Stimulated activated CD4-positive, alpha-beta T cell treated with anti-CD3 and anti-CD28 coated beads, TNF-alpha, amount 100 ng/mL, for 1 hour (primary cell): ENCODE data around the gene RASAL3.
"Not testable (repeated sequence)": the region's sequence is repeated elsewhere in the genome, so short reads cannot be mapped to it uniquely, and the experiment has no call there.

Source experiments
- DNase-seq, 3 donors: peaks; one replicate each; pipeline ENCODE4 v3.0.0-alpha.2; 2020; ENCODE audit warnings: low read depth in 3 of 3, low spot score in 1 of 3

The RASAL3 gene

GRCh38 chr19:15464394-15465385 is at the start of gene RASAL3:
Gene RASAL3, minus strand, starts transcription at chr19:15464544. Its CDS starts 186 bp downstream, at chr19:15464358.
- peak; percentile 36 to 60 (median 58) for DNase-seq

- DNase-seq = no peak
Observed at GRCh38 chr19:15511671-15512424, 47.5 kb upstream of the RASAL3 start.

- no peak for DNase-seq
Observed at GRCh38 chr19:15508035-15508710, 43.8 kb upstream of the RASAL3 start, which contains the start of gene CYP4F22. Gene CYP4F22, plus strand, starts transcription at chr19:15508525. Its CDS starts 16,812 bp downstream, at chr19:15525337.

GRCh38 chr19:15507068-15508034 is 43.0 kb upstream of the RASAL3 start:
- DNase-seq = no peak

- no peak for DNase-seq
Observed at GRCh38 chr19:15506074-15506571, 41.8 kb upstream of the RASAL3 start.

GRCh38 chr19:15502264-15502663 is 37.9 kb upstream of the RASAL3 start:
- DNase-seq = no peak

GRCh38 chr19:15501596-15501995 is 37.3 kb upstream of the RASAL3 start:
- no peak for DNase-seq

GRCh38 chr19:15498910-15499309 is 34.6 kb upstream of the RASAL3 start:
- DNase-seq = no peak

- no peak for DNase-seq
Observed at GRCh38 chr19:15498156-15498858, 34.0 kb upstream of the RASAL3 start.

- DNase-seq = no peak
Observed at GRCh38 chr19:15495151-15495550, 30.8 kb upstream of the RASAL3 start.

GRCh38 chr19:15488489-15489226 is 24.3 kb upstream of the RASAL3 start:
- DNase-seq = no peak

GRCh38 chr19:15487038-15487437 is 22.7 kb upstream of the RASAL3 start:
- no peak for DNase-seq

- DNase-seq = not testable (repeated sequence)
Observed at GRCh38 chr19:15485768-15486167, 21.4 kb upstream of the RASAL3 start.

GRCh38 chr19:15480996-15481395 is 16.7 kb upstream of the RASAL3 start:
- DNase-seq = not testable (repeated sequence)

- no peak for DNase-seq
Observed at GRCh38 chr19:15479391-15480345, 15.3 kb upstream of the RASAL3 start, which contains the start of gene PGLYRP2. Gene PGLYRP2, minus strand, starts transcription at chr19:15479501. Its CDS starts 130 bp downstream, at chr19:15479371.

- DNase-seq = no peak
Observed at GRCh38 chr19:15476325-15476724, 12.0 kb upstream of the RASAL3 start.

- DNase-seq = no peak
Observed at GRCh38 chr19:15475611-15476010, 11.3 kb upstream of the RASAL3 start.
